CD14-positive monocyte (primary cell): ENCODE data around the gene PIK3R2. TPM values are rescaled to one million over a fixed set of nuclear protein-coding genes. Genes with fewer than 3 reads are reported as not detected.
A peak's percentile ranks its signal among the peaks of the same experiment; 100 is the strongest.

Experiments used
- DNase-seq, 3 donors: peaks; one replicate each; pipeline ENCODE4 v3.0.0-alpha.2; 2011 to 2022
- H2AFZ ChIP-seq: 2 replicates; pipeline ENCODE4 v1.6.0; 2012; ENCODE audit warnings: mild to moderate bottlenecking, low read depth, low read length, inconsistent platforms; ENCODE audit not compliant: insufficient read depth, poor library complexity, severe bottlenecking
- H3K27ac ChIP-seq, 2 donors: 1 replicate in 1 of 2; 2 replicates in 1 of 2; pipeline ENCODE4 v1.5.1; 2012 to 2013; ENCODE audit warnings: low read length in 2 of 2, control low read depth in 1 of 2, inconsistent platforms in 1 of 2, low read depth in 1 of 2, mild to moderate bottlenecking in 1 of 2
- H3K27me3 ChIP-seq, 2 donors: one replicate each; pipeline versions ENCODE4 v1.6.0 to v1.6.1; 2011 to 2013; ENCODE audit warnings: low read length in 2 of 2; ENCODE audit not compliant: control insufficient read depth in 2 of 2, insufficient read depth in 2 of 2
- H3K36me3 ChIP-seq, 2 donors: replicated peaks in 1 of 2; 1 replicate in 1 of 2; 2 replicates in 1 of 2; pipeline versions ENCODE4 v1.5.1 to v1.6.1; 2012 to 2013; ENCODE audit warnings: low read length in 2 of 2, control low read depth in 1 of 2, inconsistent platforms in 1 of 2, mild to moderate bottlenecking in 1 of 2; ENCODE audit not compliant: insufficient read depth in 2 of 2, control insufficient read depth in 1 of 2
- H3K4me1 ChIP-seq, 2 donors: 1 replicate in 1 of 2; 2 replicates in 1 of 2; pipeline versions ENCODE4 v1.5.1 to v1.6.1; 2012 to 2013; ENCODE audit warnings: low read length in 2 of 2, control low read depth in 1 of 2, inconsistent platforms in 1 of 2, mild to moderate bottlenecking in 1 of 2, moderate library complexity in 1 of 2; ENCODE audit not compliant: insufficient read depth in 2 of 2, control insufficient read depth in 1 of 2
- H3K4me2 ChIP-seq: replicated peaks from 2 replicates; pipeline ENCODE3; 2012; ENCODE audit warnings: low read length, moderate library complexity, mild to moderate bottlenecking; ENCODE audit not compliant: poor library complexity, severe bottlenecking; ENCODE audit errors: extremely low read depth
- H3K4me3 ChIP-seq, 3 experiments: fragments of 200-600 bp in 1 of 3; sonication (generic) in 1 of 3; replicated peaks in 1 of 3; 1 replicate in 2 of 3; 2 replicates in 1 of 3; pipeline ENCODE4 v1.5.1; 2011 to 2013; ENCODE audit warnings: low read length in 3 of 3, mild to moderate bottlenecking in 3 of 3, control low read depth in 2 of 3, low read depth in 2 of 3, inconsistent platforms in 1 of 3, moderate library complexity in 1 of 3
- H3K79me2 ChIP-seq: 2 replicates; pipeline ENCODE4 v1.6.0; 2012; ENCODE audit warnings: mild to moderate bottlenecking, control low read depth, inconsistent platforms, low read length, moderate library complexity; ENCODE audit not compliant: insufficient read depth
- H3K9ac ChIP-seq: 2 replicates; pipeline ENCODE4 v1.6.0; 2017; ENCODE audit warnings: low read length, mild to moderate bottlenecking; ENCODE audit not compliant: insufficient read depth, poor library complexity, severe bottlenecking
- H3K9me3 ChIP-seq, 2 donors: replicated peaks in 1 of 2; 1 replicate in 1 of 2; 2 replicates in 1 of 2; pipeline versions ENCODE4 v1.5.1 to v1.6.1; 2012 to 2013; ENCODE audit warnings: low read length in 2 of 2, control low read depth in 1 of 2; ENCODE audit not compliant: control insufficient read depth in 1 of 2, insufficient read depth in 1 of 2
- H4K20me1 ChIP-seq: 2 replicates; pipeline ENCODE4 v1.6.0; 2012; ENCODE audit warnings: mild to moderate bottlenecking, low read length, control low read depth, moderate library complexity; ENCODE audit not compliant: insufficient read depth
- H3K27ac Mint-ChIP-seq, 7 donors: one replicate each; pipeline ENCODE4 v1.8.0; 2020; ENCODE audit warnings: mild to moderate bottlenecking in 7 of 7, mixed read lengths in 7 of 7, moderate library complexity in 6 of 7, inconsistent platforms in 2 of 7
- H3K27me3 Mint-ChIP-seq, 3 donors: one replicate each; pipeline ENCODE4 v1.8.0; 2021 to 2022; ENCODE audit warnings: low read depth in 3 of 3, mild to moderate bottlenecking in 3 of 3, mixed read lengths in 3 of 3, moderate library complexity in 3 of 3, inconsistent platforms in 1 of 3
- H3K36me3 Mint-ChIP-seq, 2 donors: one replicate each; pipeline ENCODE4 v1.8.0; 2020; ENCODE audit warnings: mixed read lengths in 2 of 2, inconsistent platforms in 1 of 2, mild to moderate bottlenecking in 1 of 2
- H3K4me1 Mint-ChIP-seq: one replicate; pipeline ENCODE4 v1.8.0; 2020; ENCODE audit warnings: mild to moderate bottlenecking, mixed read lengths
- H3K4me3 Mint-ChIP-seq, 2 donors: one replicate each; pipeline ENCODE4 v1.8.0; 2020; ENCODE audit warnings: mild to moderate bottlenecking in 2 of 2, mixed read lengths in 2 of 2, moderate library complexity in 1 of 2
- H3K9me3 Mint-ChIP-seq, 7 donors: one replicate each; pipeline ENCODE4 v1.8.0; 2020 to 2022; ENCODE audit warnings: mixed read lengths in 7 of 7, mild to moderate bottlenecking in 6 of 7, moderate library complexity in 6 of 7, inconsistent platforms in 2 of 7
- CTCF ChIP-seq: fragments of 200-600 bp; IDR thresholded peaks from one replicate; pipeline ENCODE4 v1.8.0; 2022; ENCODE audit warnings: antibody characterized with exemption, mild to moderate bottlenecking
- WGBS: methylation state at CpG from one replicate; pipeline ENCODE4 v1.1.5; 2013; ENCODE audit warnings: missing lambda C conversion rate; ENCODE audit not compliant: insufficient coverage; 5-methylcytosine and 5-hydroxymethylcytosine counted together
- intact Hi-C, 2 donors: fragments of 100-400 bp; cut with micrococcal nuclease; formaldehyde crosslinking; loops; one replicate each; pipeline versions ENCODE4 v1.15.0 to v1.15.1; 2023
- polyA plus RNA-seq, 3 donors: library from polyadenylated mRNA; depleted of rRNA in 1 of 3; unstranded in 2 of 3; stranded (reverse) in 1 of 3; fragments of 300-500 nt in 2 of 3; fragments of >200 nt in 1 of 3; fragmentation: Illumina TruSeq in 2 of 3; gene quantifications; 1 replicate in 2 of 3; 2 replicates in 1 of 3; pipeline ENCODE4 v1.2.3, GENCODE V29; 2012 to 2021

Gene PIK3R2
- polyA plus RNA-seq, 3 donors, result 0.99 to 7.7 (median 2.0) TPM

- peak overlapping the region in 5 of 7 donors; percentile 19 to 70 (median 25) for H3K27ac Mint-ChIP-seq
- Histone ChIP-seq H3K4me2 (no peak overlapping the region), H3K9me3 (no peaks in the 10 kb centered on the region), H2AFZ (no peak overlapping the region), H3K9ac (no peak overlapping the region), H3K27ac (no peak overlapping the region), H3K79me2 (peaks cover 41% of the 10 kb centered on the region), H4K20me1 (peaks cover 87% of the 10 kb centered on the region), H3K4me1 (peaks cover 36 to 50% of the 10 kb centered on the region in 2 donors), H3K4me3 (no peak overlapping the region), H3K36me3 (peaks cover 46 to 78% of the 10 kb centered on the region in 2 donors), H3K27me3 (no peaks in the 10 kb centered on the region)
- 92% methylated on average over 20 of the region's 27 CpGs for WGBS
- H3K4me1 Mint-ChIP-seq, result peaks cover 37% of the 10 kb centered on the region
- peaks cover 0 to 2% (median 0%) of the 10 kb centered on the region in 7 donors for H3K9me3 Mint-ChIP-seq
- TF ChIP-seq CTCF, result no peak
- DNase-seq, result no peak
- intact Hi-C loops, result no loop called here
- H3K4me3 Mint-ChIP-seq, result peak overlapping the region in 1 of 2 donors; percentile 30
- H3K27me3 Mint-ChIP-seq, result peaks cover 0 to 2% (median 1%) of the 10 kb centered on the region in 3 donors
- H3K36me3 Mint-ChIP-seq, result peaks cover 66 to 88% of the 10 kb centered on the region in 2 donors
Measured at GRCh38 chr19:18122860-18123795, 29.8 kb upstream of the PIK3R2 start.

GRCh38 chr19:18123819-18124218, 29.1 kb upstream of the PIK3R2 start:
- 79% methylated on average over 21 of the region's 26 CpGs for WGBS
- no peak overlapping the region for H3K4me3 Mint-ChIP-seq
- no peaks in the 10 kb centered on the region for H3K9me3 ChIP-seq

More at GRCh38 chr19:18123819-18124218, 29.1 kb upstream of the PIK3R2 start:
- no peak overlapping the region for H3K4me2 ChIP-seq
- no peak overlapping the region for H3K9ac ChIP-seq
- H3K4me3 ChIP-seq, result no peak overlapping the region
- no peak overlapping the region for H3K27ac ChIP-seq
- intact Hi-C loops, result no loop called here
- H2AFZ ChIP-seq, result no peak overlapping the region
- Mint-ChIP-seq H3K9me3 (peaks cover 0 to 2% (median 0%) of the 10 kb centered on the region in 7 donors), H3K36me3 (peaks cover 72 to 95% of the 10 kb centered on the region in 2 donors), H3K4me1 (peaks cover 36% of the 10 kb centered on the region), H3K27me3 (peaks cover 0 to 2% (median 1%) of the 10 kb centered on the region in 3 donors), H3K27ac (peak overlapping the region in 3 of 7 donors; percentile 22 to 70 (median 25))
- no peak for DNase-seq
- H4K20me1 ChIP-seq, result peaks cover 86% of the 10 kb centered on the region
- no peaks in the 10 kb centered on the region for H3K27me3 ChIP-seq
- TF ChIP-seq CTCF, result no peak
- peaks cover 34% of the 10 kb centered on the region for H3K79me2 ChIP-seq
- peaks cover 36 to 50% of the 10 kb centered on the region in 2 donors for H3K4me1 ChIP-seq
- H3K36me3 ChIP-seq, result peaks cover 51 to 85% of the 10 kb centered on the region in 2 donors
